Left hindlimb (tissue), 1 donor: ENCODE data around the gene TSSK6.

Experiments
- DNase-seq: peaks from one replicate; pipeline ENCODE4 v3.0.0-alpha.2; 2018

Gene TSSK6

DNA sequence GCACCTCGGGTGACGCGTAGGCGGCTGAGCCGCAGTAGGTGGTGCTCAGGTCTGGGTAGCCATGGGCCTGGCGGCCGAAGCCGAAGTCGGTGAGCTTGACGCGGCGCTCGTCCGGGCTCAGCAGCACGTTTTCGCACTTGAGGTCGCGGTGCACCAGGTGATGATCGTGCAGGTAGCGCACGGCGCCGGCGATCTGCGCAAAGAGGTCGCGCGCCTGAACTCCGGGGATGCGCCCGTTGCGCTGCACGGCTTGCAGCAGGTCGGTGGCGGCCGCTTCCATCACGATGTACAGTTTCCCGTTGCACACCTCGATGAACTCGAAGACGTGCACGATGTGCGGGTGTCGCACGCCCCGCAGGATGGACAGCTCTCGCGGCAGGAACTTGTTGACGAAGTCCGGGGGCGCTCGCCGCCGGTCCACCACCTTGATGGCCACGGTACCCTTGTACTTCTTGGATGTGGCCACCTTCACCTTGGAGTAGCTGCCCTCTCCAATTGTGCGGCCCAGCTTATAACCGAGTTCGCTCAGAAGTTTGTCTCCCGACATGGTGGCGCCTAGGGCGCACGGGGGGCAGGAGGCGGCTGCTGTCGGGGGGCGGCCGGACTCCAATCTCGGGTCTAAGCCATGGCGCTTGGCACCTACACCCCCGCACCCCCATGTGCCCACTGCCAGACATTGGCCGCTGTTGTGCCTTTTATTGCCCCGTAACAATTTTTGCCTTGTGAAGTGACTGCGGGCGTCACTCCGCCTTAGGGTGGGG is at the start of gene TSSK6:
TSSK6 (minus strand) TSS at position 668 of the 761 bp plus-strand sequence; CDS start at position 547, 121 bp downstream.
- DNase-seq = no peak

DNA sequence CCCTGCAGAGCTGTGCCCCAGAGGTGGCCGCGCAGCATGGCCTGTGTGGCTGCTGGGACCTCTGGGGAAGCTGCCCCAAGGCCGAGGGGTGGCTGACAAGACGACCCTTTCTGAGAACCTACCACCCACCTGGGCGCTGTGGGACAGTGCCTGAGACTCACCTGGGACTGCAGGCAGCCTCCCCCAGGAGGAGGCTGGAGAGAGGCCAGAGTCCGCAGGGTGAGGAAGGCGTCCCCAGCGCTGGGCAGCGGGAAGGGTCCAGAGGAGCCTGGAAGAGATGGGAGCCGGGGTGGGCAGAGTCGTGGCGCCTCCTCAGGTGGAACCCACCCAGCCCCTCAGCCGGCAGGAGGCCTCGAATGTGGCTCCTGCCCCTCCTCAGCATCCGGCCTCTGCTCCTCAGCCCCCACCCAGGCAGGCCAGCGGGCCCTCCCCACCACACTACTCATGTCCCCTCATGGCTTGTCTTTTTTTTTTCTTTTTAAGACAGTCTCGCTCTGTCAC is 48.0 kb upstream of the TSSK6 start:
- no peak for DNase-seq

DNA sequence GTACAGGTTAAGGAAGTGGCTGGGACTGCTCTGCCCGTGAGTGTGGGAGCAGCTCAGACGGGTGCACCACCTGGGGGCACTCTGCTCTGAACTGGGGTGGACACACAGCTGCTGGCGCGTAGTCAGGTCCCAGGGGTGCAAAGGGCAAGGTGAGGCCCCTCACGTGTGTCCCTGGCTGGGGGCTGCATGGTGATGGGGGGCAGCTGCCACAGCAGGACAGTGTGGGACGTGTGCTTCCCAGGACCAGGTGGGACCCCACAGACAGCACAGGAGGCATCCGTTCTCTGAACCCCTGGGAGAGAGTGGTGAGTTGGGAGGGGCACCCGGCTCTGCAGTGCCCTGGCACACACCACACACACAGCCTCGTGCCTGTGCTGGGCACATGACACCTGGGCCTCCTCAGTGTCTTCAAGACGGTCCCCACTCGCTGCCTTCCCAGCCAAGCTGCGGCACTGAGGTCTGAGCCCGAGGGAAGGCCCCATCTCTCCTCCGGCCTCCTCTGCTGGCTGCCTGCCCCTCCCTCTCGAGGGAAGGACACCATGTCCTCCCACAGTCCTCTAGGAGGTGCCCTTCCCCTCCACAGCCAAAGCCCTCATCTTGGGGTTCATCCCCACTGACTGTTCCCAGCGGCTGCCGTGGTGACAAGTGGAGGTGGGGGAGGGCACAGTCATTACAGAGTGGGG is 47.5 kb upstream of the TSSK6 start:
- DNase-seq = no peak

DNA sequence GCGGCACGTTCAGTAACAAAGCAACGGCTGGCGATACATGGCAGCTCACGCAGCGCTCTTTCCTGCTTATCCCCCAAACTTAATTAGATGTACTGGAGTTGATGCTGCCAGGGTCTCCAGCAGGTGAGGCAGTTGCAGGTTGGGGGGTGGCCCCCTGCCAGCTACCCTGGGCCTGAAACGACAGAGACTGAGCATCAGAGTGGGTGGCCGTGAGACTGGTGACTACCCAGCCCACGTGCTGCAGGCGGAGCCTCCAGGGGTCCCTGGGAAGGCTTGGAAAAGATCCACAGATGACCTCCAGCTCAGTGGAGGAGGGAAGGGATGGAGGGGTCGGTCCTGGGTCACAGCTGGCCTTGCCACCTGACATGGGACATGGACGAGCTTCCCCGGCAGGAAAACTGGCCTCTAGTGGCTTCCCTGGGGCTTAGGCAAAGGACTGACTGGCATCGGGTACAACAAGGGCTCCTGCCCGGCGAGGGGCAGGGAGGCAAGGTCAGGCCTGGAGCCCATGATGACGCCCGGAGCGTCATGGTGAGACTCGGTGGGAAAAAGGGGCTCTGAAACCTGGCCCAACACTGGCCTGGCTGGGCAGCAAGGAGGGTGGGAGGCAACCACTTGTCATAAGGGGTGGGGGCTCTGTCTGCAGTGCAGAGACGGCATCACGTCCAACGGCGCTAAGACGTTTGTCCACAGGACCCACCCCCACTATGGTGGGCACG is 46.8 kb upstream of the TSSK6 start:
- DNase-seq = no peak

DNA sequence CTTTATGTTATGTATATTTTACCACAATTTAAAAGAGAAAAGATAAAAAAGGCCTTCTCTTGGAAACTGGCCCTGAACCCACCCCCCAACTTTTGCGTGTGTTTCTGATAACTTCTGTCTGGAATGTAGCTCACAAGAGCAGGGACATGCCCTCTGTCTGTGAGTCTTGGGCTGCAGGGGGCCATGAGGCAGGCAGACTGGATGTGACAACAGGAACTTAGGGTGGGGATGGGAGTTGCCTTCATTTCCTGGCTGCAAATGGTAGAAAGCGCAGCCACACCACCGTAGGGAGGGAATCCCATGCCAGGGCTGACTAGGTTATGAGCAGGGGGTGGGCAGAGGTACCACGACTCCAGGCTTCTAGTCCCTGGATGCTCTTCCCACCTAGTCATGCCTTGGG is 44.6 kb upstream of the TSSK6 start:
- no peak for DNase-seq

DNA sequence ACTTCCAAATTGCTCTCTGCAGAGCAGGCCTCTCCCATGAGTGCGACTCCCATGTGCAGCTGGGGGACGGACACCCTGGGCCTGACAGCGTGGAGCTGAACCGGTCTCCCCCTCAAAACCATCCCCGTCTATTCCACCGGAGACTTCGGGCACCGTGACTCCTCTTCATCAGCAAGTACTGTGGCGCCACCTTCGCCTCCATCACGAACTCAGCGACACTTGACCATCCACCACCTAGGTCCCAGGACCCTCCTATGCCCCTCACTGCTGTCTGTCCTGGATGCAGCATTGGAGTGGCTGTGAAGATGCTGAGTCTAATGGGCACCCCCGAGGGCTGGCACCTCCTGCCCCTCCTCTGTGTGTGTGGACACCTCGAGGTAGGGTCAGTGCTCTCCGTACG is 43.3 kb upstream of the TSSK6 start:
- peak; percentile 23 for DNase-seq

DNA sequence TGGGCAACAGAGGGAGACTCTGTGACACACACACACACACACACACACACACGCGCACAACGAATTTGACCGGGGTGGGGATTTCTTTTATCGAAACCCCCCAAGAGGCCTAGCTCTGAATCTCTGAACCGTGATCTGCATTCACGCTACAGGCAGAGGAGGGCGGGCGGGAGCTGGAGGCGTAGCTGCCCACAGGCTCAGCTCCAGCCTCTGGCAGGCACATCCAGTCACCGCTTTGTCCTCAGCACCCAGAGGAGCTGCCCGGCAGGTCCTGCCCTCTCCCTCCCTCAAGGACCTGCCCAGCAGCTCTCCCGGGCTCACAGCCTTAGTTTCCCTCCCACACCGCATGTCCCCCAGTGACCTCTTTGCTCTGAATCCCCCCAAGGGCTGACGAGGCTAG is 42.7 kb upstream of the TSSK6 start:
- DNase-seq = peak; percentile 18

DNA sequence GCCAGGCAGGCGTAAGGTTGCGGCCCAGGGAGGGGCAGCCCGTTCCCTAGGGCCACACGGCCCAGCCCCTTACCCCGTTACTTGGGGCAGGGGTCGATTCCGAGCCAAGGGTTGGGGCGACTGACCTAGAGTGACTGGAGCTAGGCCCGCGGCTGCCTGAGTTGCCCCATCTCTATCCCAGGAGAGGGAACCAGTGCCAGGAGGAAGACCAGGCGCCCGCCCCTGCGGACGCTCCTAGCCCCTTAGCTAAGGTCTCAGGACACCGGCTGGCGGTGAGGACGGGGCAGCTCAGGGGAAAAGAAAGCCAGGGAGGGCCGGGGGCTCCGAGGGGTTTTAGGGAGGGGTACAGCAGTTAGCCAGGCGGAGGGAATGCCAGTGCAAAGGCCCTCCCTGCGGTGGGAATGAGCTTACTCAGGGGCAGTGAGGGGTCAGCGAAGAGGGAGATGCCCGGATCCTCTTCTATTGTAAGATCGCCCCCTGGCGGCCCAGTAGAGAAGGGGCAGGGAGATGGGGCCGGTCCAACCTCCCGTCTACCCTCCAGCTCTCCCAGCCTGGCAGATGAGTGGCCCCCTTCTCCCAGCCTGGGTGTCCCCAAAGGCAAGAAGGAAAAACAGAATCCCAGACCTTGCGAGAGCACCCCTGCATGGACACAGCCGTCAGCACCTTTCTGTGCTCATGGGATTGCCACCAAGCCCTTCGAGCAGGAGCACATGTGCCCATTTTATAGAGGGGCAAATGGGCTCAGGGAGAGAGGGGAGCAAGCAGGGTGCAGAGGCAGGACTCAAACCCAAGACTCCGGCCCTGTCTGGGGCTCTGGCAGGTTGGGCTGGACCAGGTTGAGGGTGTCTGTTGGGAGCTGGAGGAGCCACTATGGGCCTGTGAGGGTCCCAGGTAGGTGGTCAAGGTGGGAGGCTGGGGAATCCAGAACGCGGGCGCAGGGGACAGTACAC is 39.0 kb upstream of the TSSK6 start:
- DNase-seq = peak; percentile 44

DNA sequence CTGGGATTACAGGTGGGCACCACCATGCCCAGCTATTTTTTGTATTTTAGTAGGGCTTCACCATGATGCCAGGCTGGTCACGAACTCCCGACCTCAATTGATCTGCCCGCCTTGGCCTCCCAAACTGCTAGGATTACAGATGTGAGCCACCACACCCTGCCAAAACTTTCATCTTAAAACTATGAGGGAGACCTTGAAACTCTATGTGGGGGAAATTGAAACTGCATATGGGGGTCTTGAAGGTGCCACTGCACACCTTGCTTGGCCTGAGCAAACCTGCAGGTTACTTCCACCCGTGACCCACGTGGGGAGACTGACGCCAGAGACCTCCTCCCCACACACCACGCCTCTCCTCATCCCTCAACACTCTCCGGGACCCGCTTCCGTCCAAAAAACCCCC is 38.3 kb upstream of the TSSK6 start:
- DNase-seq = peak; percentile 3

DNA sequence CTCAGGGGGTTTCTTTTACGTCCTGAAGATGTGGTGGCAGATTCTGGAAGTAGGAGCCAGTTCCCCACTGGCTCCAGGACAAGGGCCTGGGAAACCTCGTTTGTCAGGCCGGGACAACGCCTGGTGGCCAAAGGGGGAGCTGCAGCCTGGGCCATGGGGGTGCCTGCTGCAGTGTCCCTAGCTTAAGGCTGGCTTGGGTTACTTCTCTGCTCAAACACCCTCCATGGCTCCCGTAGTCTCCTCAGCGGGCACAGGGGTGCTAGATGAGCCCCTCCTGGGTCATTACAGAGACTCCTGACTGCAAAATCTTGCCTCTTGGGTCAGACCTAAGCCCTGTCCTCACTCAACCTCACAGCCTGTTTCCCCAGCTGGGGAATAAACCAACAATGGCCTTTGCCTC is 37.5 kb upstream of the TSSK6 start:
- DNase-seq = no peak

DNA sequence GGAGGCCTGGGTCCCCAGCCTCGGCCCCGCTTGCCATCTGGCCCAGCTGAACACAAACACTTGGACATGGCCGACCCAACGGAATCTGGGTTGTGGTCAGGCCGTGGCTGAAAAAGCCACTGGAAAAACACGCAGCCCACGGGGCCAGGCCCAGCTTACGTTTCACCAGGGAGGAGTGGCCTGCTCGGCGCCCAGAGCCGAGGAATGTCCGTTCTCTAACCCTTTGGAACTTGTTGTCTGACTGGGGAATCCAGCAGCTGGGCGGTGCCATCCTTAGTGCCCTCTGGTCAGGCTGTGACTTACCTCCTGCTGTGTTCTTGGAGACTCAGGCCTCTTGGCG is 36.5 kb upstream of the TSSK6 start:
- peak; percentile 78 for DNase-seq

DNA sequence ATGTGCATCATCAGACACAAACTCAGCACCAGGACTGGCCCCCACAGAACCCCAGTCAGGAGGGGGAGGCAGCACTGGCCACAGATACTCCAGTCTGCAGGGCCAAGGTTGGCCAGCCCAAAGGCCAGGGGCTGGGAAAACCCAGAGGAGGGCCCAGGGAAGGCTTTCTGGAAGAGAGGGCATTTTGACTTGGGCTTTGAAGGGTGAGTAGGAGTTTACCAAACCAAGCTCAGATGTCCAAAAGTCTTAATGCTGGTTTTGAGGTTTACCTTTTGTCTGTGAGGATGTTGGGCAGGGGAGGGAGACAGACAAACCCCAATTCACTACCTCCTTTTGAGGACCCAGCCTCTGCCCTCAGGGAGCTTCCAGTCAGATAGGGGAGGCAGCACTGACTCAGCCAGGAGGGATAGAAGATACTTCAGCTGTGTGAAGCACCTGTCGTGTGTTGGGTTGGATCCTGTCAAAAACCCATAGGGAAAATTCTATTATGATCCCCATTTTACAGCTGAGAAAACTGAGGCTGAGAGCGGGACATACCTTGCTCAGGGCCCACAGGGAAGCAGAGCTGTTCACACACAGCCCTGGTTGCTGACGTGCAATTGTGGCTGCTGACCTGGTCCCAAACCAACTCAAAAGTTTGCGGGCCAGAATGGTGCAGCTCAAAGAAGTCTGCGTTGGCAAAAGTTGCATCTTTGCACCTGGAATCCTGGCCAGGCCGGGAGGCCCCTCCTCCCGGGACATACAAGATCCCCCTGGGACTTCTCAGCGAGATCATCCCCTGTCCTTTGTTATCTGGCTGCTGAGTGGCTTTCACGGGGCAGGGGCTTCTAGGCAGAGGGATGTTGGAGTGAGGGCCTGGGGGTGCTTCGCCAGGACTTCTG is 35.9 kb upstream of the TSSK6 start:
- DNase-seq = no peak

DNA sequence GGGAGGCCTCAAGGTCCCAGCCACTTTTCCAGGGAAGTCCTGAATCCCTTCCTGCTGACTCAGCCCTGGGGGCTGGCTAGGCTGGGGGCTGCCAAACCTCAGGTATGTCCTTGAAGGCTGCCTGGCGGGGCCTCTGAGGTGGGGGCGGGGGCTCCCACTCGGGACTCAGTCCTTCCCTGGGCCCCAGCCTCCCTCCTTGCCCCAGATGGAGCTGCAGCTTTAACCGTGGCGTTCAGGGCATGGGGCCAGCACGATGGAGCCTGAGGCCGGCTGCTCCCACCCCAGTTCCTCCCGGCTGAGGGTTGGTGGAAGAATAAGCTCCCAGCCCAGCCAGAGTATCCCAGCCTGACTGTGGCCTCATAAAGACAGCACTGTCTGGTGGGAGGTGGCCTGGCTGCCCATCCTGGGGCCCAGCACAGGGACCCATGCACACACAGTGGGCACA is 35.2 kb upstream of the TSSK6 start:
- peak; percentile 87 for DNase-seq

DNA sequence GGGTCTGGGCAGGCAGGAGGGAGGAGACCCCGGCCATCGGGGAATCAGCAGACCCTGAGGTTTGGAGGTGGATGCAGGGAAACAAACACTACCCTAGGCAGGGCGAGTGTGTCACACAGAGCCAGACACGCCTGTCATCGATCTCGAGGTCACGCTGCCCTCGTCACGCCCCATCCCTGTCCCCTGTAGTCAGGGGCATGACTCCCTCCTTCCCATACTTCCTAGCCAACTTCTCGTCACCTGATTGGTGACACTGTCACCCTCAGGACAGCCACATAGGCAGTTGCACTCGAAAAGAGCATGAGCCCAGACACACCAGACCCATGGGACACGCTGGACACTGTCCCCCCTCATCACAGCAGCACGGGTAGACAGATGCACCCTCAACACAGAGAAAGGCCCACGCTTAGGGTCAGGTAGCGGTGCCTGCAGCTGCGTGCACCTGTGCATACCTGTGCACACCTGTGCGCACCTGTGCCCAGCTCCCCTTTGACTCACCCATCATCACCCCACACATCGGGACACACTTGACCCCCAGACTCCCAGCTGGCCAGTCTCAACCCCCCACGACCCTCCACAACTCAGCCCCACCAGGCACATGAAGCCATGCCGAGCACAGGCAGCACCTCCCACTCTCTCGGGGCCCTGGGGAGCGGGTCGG is 34.6 kb upstream of the TSSK6 start:
- no peak for DNase-seq

DNA sequence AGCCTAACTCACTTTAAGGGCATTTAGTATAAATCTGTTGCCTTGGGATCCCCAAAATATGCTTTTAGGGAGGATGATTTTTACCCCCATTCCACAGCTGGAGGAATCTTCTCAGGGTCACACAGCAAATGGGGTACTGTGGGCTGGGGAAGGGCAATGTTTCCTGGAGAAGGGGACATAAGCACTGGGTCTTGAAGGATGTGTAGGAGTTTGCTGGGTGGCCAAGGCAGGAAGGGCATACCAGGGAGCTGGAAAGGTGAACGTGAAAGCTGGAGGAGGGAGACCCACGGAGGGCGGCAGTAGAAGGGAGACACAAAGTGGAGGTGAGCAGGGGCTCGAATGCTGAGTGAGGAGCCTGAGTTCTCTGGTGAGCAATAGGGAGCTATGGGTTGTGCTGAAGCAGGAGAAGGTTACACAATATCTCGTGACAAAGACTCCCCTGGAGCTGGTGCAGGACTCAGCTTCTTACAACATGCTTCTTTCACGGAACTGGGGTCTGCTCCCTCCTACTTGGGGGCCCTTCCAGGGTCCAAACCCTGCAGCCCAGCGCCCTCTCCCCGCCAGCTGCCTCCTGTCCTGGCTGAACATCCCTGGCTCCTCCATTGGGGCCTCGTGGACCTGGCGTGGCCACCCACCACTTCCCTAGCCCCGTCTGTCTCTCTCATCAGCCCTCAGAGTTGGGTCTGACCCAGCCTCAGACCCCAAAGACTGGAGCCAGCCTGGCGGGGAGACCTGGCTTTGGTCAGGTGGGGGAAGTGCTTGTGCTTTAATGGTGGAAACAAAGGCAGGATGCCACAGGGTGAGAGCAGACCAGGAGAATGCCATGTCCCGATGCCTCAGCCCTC is 33.8 kb upstream of the TSSK6 start:
- DNase-seq = peak; percentile 77

DNA sequence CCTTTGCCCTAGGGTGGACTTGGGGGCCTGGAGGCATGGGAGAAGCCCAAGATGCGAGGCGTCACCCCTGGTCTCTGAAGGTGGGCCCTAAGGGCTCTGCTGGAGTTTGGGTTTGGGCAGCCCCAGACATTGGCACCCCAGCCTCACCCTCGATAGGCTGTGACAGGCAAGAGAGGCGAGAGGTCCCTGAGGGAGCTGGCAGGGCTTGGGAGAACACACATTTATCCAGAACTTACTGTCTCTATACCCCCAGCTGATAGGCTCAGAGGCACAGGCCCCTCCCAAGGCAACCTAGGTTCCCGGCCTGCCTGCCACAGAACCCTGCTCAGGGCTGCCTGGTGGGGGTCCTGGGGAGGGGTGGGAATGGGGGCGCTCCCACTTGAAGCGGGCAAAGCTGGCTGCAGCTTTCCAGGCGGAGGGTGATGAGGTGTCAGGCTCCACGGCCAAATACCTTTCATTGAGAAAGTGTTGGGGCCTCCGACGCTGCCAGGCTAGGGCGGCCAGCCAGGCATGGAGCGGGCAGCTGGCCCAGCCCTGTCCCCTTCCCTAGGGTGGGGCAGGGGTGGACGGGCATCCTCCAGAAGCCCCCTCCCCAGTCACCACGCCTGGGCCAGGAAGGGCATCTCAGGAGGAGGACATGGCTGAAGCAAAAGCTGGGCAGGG is 32.5 kb upstream of the TSSK6 start:
- DNase-seq = no peak

DNA sequence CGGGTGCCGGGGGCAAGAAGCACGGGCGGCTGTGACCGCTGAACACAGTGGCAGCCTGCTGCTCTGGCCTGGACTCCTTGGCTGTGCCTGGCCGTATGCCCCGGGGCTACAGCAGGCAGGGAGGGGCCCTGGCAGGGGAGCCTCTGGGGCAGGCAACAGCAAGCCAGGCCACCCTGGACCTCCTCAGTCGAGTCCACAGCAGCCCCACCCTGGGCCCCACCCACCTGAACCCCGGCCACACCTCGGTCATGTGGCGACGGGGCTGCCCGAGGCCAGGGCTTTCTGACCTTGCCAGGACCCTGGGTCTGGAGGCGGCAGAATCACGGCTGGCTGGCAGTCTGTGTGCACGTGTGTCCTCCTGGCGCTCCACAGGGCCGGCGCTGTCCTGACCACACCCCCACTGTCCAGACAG is 31.4 kb upstream of the TSSK6 start:
- DNase-seq = no peak

DNA sequence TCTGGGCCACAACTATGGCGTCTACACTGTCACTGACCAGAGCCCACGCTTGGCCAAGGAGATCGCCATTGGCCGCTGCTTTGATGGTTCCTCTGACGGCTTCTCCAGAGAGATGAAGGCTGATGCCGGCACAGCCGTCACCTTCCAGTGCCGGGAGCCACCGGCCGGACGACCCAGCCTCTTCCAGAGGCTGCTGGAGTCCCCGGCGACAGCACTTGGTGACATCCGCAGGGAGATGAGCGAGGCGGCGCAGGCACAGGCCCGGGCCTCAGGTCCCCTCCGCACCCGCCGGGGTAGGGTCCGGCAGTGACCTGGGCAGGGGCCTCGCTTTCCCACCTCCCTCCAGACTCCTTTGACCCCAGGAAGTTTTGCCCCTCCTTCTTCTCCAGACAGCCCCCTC is 30.4 kb upstream of the TSSK6 start:
- DNase-seq = no peak

DNA sequence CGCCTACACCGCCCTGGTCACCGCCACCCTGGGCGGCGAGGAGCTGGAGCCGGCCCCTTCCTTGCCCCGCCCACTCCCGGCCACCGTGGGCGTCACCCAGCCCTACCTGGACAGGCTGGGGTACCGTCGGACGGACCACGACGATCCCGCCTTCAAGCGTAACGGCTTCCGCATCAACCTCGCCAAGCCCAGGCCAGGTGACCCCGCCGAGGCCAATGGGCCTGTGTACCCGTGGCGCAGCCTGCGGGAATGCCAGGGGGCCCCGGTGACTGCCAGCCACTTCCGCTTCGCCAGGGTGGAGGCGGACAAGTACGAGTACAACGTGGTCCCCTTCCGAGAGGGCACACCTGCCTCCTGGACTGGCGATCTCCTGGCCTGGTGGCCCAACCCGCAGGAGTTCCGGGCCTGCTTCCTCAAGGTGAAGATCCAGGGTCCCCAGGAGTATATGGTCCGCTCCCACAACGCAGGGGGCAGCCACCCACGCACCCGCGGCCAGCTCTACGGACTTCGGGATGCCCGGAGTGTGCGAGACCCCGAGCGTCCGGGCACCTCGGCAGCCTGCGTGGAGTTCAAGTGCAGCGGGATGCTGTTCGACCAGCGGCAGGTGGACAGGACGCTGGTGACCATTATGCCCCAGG is 29.7 kb upstream of the TSSK6 start:
- no peak for DNase-seq
